GM12878 (cell line): ENCODE data around the gene KBTBD13. TPM values are rescaled to one million over a fixed set of nuclear protein-coding genes. Genes with fewer than 3 reads are reported as not detected.

Experiments used
- ATAC-seq: fragments of 200-7000 bp; cut with Tn5 transposase; 3 replicates; pipeline ENCODE4 v1.9.1; 2020; ENCODE audit warnings: mild to moderate bottlenecking, moderate library complexity
- BruUV-seq: library from RNA; stranded (reverse); fragments of 400-500 nt; replicated peaks from 2 replicates; lab custom pipeline; 2021; lab: Mats Ljungman, UMichigan
- CTCF ChIA-PET: fragments of 300-600 bp; sonication (Branson Sonifier 250); formaldehyde crosslinking; extraction: SDS; loops from one replicate; lab custom pipeline; 2021; ENCODE audit warnings: inconsistent platforms; lab: Yijun Ruan, JAX
- POLR2A ChIA-PET: fragments of 350-600 bp; formaldehyde crosslinking; extraction: SDS; loops from one replicate; lab custom pipeline; 2021; ENCODE audit warnings: inconsistent platforms; lab: Charles Lee
- RAD21 ChIA-PET: fragments of 300-600 bp; sonication (Branson Sonifier 250); formaldehyde crosslinking; loops from one replicate; lab custom pipeline; 2023; ENCODE audit warnings: antibody characterized with exemption; ENCODE audit not compliant: unreplicated experiment; lab: Charles Lee
- SMC1A ChIA-PET: fragments of 300-600 bp; sonication (Branson Sonifier 250); formaldehyde crosslinking; loops from one replicate; lab custom pipeline; 2023; ENCODE audit not compliant: unreplicated experiment, uncharacterized antibody; lab: Charles Lee
- DNase-seq: peaks from one replicate; pipeline ENCODE4 v3.0.0-alpha.2; 2011; ENCODE audit warnings: low read depth, low spot score
- FAIRE-seq: peaks from 3 replicates; lab custom pipeline; 2011; peaks lifted over from hg19 to GRCh38; lab: Jason Lieb, UNC
- H2AFZ ChIP-seq: 2 replicates; pipeline ENCODE4 v1.6.0; 2011; ENCODE audit warnings: low read depth, low read length, control low read depth; ENCODE audit not compliant: control insufficient read depth
- H3K27ac ChIP-seq: 2 replicates; pipeline ENCODE4 v1.5.1; 2011; ENCODE audit warnings: control low read depth; ENCODE audit not compliant: control insufficient read depth, insufficient read depth
- H3K27me3 ChIP-seq, 2 experiments: replicated peaks in 1 of 2; 2 replicates each; pipeline versions ENCODE4 v1.6.0 to v1.6.1; 2011; ENCODE audit warnings: low read length in 1 of 2; ENCODE audit not compliant: control insufficient read depth in 2 of 2, insufficient read depth in 2 of 2
- H3K36me3 ChIP-seq, 2 experiments: 2 replicates each; pipeline ENCODE4 v1.5.1; 2011; ENCODE audit warnings: low read length in 1 of 2; ENCODE audit not compliant: control insufficient read depth in 2 of 2, insufficient read depth in 2 of 2
- H3K4me1 ChIP-seq: 2 replicates; pipeline ENCODE4 v1.6.1; 2011; ENCODE audit warnings: mild to moderate bottlenecking, low read length, moderate library complexity, mixed read lengths; ENCODE audit not compliant: control insufficient read depth, insufficient read depth
- H3K4me2 ChIP-seq: 2 replicates; pipeline ENCODE4 v1.6.0; 2011; ENCODE audit warnings: control low read depth; ENCODE audit not compliant: control insufficient read depth, insufficient read depth
- H3K4me3 ChIP-seq: fragments of 200-600 bp; sonication (generic); 2 replicates; pipeline ENCODE4 v1.5.1; 2016
- H3K79me2 ChIP-seq: 2 replicates; pipeline ENCODE4 v1.6.0; 2011; ENCODE audit warnings: low read length; ENCODE audit not compliant: control insufficient read depth, insufficient read depth
- H3K9ac ChIP-seq: 2 replicates; pipeline ENCODE4 v1.8.0; 2011; ENCODE audit warnings: low read length, control low read depth, mixed read lengths; ENCODE audit not compliant: control insufficient read depth, insufficient read depth
- H3K9me3 ChIP-seq: replicated peaks from 3 replicates; pipeline ENCODE4 v1.5.1; 2011; ENCODE audit warnings: mild to moderate bottlenecking, low read length; ENCODE audit not compliant: control insufficient read depth, insufficient read depth
- H4K20me1 ChIP-seq: 2 replicates; pipeline ENCODE4 v1.6.0; 2011; ENCODE audit not compliant: control insufficient read depth, insufficient read depth
- DPF2 ChIP-seq: fragments of 450-650 bp; IDR thresholded peaks from 2 replicates; pipeline ENCODE4 v1.6.1; 2017; ENCODE audit warnings: mild to moderate bottlenecking
- FOXK2 ChIP-seq: fragments of 450-650 bp; IDR thresholded peaks from 2 replicates; pipeline ENCODE4 v1.6.1; 2017; ENCODE audit warnings: mild to moderate bottlenecking, moderate library complexity
- JUND ChIP-seq: IDR thresholded peaks from 2 replicates; pipeline ENCODE4 v1.6.1; 2012; ENCODE audit warnings: low read depth, mild to moderate bottlenecking, low read length, improper control_type of control experiment, moderate library complexity
- RAD21 ChIP-seq: IDR thresholded peaks from 2 replicates; pipeline ENCODE4 v1.6.1; 2011; ENCODE audit warnings: mild to moderate bottlenecking, low read depth, low read length, moderate library complexity; ENCODE audit not compliant: insufficient read depth
- RUNX3 ChIP-seq: IDR thresholded peaks from 2 replicates; pipeline ENCODE4 v1.6.1; 2012; ENCODE audit warnings: low read length, inconsistent platforms
- SMC3 ChIP-seq: IDR thresholded peaks from 2 replicates; pipeline ENCODE4 v1.6.1; 2011; ENCODE audit warnings: low read length, improper control_type of control experiment, borderline replicate concordance
- YY1 ChIP-seq: IDR thresholded peaks from 2 replicates; pipeline ENCODE4 v1.6.1; 2011; ENCODE audit warnings: low read depth, mild to moderate bottlenecking, low read length
- WGBS: methylation state at CpG from one replicate; pipeline ENCODE4 v1.1.6; 2016; ENCODE audit warnings: low lambda C conversion rate; ENCODE audit not compliant: insufficient replicate concordance, insufficient coverage; ENCODE audit errors: missing lambda C conversion rate; 5-methylcytosine and 5-hydroxymethylcytosine counted together
- in situ Hi-C: fragments of 300-500 bp; cut with MboI; formaldehyde crosslinking; loops from 9 replicates; pipeline ENCODE4 v1.14.3; 2018; ENCODE audit warnings: mixed read lengths
- intact Hi-C: fragments of 100-400 bp; cut with micrococcal nuclease; formaldehyde crosslinking; loops from one replicate; pipeline ENCODE4 v1.14.2; 2022; ENCODE audit not compliant: unreplicated experiment
- polyA plus RNA-seq, 11 experiments: library from polyadenylated mRNA; depleted of rRNA in 4 of 11; unstranded in 6 of 11; stranded (reverse) in 5 of 11; fragments of >200 nt; fragmentation: Nextera tagmentation in 4 of 11; fragmentation: Illumina TruSeq in 1 of 11; extraction: Ambion mirVana in 4 of 11; extraction: Trizol in 1 of 11; gene quantifications; 1 replicate in 1 of 11; 2 replicates in 10 of 11; pipeline versions ENCODE4 v1.2.1 to v1.2.3, GENCODE V29; 2011 to 2016; ENCODE audit warnings: inconsistent platforms in 2 of 11, missing spikeins in 2 of 11, low read depth in 1 of 11
- total RNA-seq, 4 experiments: library from RNA; depleted of rRNA in 3 of 4; stranded (reverse); fragments of >200 nt in 3 of 4; fragmentation: Illumina TruSeq in 1 of 4; extraction: Trizol in 1 of 4; gene quantifications; 2 replicates each; pipeline versions ENCODE4 v1.2.1 to v1.2.3, GENCODE V29; 2013 to 2021
- TF ChIP-seq, protein P1 (sequence below), 3 experiments: IDR thresholded peaks in 2 of 3; conservative IDR thresholded peaks in 1 of 3; 2 replicates each; pipeline ENCODE4 v1.5.1; 2011; ENCODE audit warnings: low read depth in 3 of 3, low read length in 3 of 3, mild to moderate bottlenecking in 3 of 3, control low read depth in 2 of 3, moderate library complexity in 2 of 3, inconsistent platforms in 1 of 3, mixed read lengths in 1 of 3; ENCODE audit not compliant: control insufficient read depth in 2 of 3, insufficient read depth in 1 of 3; ENCODE audit errors: extremely low read depth in 1 of 3
- TF ChIP-seq, protein P2 (sequence below): fragments of 450-650 bp; conservative IDR thresholded peaks from 2 replicates; pipeline ENCODE4 v1.6.1; 2017; ENCODE audit warnings: mild to moderate bottlenecking, moderate library complexity

KBTBD13 gene
- total and polyA plus RNA-seq, 10 of the 15 experiments (the other 5 are each of a cell fraction or from before 2014, with no cell fraction given): 0.06 TPM; not detected in 9

DNA sequence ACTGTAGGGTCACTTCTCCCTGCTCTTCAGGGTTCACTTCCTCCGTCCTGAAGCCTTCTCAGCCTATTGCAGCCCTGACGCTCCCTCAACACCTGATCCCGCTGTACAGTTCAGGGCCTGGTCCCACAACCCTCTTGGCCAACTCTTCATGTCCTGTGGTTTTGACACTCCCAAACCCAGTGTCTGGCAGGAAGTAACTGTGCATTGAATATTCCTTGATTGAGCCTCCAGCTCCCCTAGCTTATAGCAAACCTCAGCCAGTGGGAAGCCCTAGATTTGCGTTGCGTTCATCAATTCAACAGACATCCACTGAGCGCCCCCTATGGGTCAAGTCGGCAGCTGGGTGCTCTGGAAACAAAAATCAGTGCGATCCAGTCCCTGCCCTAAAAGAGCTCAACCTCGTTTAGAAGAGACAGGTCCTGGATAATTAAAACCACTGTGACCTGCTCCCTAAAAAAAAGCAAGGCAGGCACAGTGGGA, 24.9 kb downstream of the KBTBD13 start:
- CTCF ChIA-PET: interaction anchor here (0.7 to 2.1 kb wide), 15 partner anchors 13 to 369 kb away, joined by 3 to 18 read pairs (median 4); partner anchors contain the start of gene UBAP1L
- BruUV-seq: no TSS peak
- DNase-seq: no peak
- peaks cover 3 to 11% of the 10 kb centered on the region in 2 experiments; a peak in 3 of 4 replicates for H3K36me3 ChIP-seq
- peak; percentile 75 for FAIRE-seq
- no peaks in the 10 kb centered on the region for H3K9me3 ChIP-seq
- H4K20me1 ChIP-seq: no peaks in the 10 kb centered on the region
- in situ Hi-C loops (no loop called here), intact Hi-C loops (no loop called here)
- H2AFZ ChIP-seq: no peak overlapping the region
- H3K4me2 ChIP-seq: no peak overlapping the region
- no peaks in the 10 kb centered on the region for H3K79me2 ChIP-seq
- H3K27ac ChIP-seq: no peak overlapping the region
- peak; percentile 64 for ATAC-seq
- TF ChIP-seq, protein P1, sequence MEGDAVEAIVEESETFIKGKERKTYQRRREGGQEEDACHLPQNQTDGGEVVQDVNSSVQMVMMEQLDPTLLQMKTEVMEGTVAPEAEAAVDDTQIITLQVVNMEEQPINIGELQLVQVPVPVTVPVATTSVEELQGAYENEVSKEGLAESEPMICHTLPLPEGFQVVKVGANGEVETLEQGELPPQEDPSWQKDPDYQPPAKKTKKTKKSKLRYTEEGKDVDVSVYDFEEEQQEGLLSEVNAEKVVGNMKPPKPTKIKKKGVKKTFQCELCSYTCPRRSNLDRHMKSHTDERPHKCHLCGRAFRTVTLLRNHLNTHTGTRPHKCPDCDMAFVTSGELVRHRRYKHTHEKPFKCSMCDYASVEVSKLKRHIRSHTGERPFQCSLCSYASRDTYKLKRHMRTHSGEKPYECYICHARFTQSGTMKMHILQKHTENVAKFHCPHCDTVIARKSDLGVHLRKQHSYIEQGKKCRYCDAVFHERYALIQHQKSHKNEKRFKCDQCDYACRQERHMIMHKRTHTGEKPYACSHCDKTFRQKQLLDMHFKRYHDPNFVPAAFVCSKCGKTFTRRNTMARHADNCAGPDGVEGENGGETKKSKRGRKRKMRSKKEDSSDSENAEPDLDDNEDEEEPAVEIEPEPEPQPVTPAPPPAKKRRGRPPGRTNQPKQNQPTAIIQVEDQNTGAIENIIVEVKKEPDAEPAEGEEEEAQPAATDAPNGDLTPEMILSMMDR (IDR thresholded peaks at IDR 0.05 in 2 of 3, conservative IDR thresholded peaks at IDR 0.05 in 1 of 3; ENCODE audit: control insufficient read depth in 2 of 3, extremely low read depth in 1 of 3, insufficient read depth in 1 of 3, low read depth in 3 of 3, low read length in 3 of 3): peak; percentile 55 to 76 (median 72)
- TF ChIP-seq SMC3: peak; percentile 43; the same call in 1 of the 2 replicates
- no peak for TF ChIP-seq DPF2
- TF ChIP-seq RAD21: peak; percentile 65
- TF ChIP-seq JUND: no peak
- TF ChIP-seq YY1: peak; percentile 36; the same call in 1 of the 2 replicates
- TF ChIP-seq RUNX3: 0 out of 2 replicates have a peak, but pooled peaks have one; percentile 16
- TF ChIP-seq FOXK2: no peak
- TF ChIP-seq, protein P2, sequence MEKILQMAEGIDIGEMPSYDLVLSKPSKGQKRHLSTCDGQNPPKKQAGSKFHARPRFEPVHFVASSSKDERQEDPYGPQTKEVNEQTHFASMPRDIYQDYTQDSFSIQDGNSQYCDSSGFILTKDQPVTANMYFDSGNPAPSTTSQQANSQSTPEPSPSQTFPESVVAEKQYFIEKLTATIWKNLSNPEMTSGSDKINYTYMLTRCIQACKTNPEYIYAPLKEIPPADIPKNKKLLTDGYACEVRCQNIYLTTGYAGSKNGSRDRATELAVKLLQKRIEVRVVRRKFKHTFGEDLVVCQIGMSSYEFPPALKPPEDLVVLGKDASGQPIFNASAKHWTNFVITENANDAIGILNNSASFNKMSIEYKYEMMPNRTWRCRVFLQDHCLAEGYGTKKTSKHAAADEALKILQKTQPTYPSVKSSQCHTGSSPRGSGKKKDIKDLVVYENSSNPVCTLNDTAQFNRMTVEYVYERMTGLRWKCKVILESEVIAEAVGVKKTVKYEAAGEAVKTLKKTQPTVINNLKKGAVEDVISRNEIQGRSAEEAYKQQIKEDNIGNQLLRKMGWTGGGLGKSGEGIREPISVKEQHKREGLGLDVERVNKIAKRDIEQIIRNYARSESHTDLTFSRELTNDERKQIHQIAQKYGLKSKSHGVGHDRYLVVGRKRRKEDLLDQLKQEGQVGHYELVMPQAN: no peak
- H3K9ac ChIP-seq: no peak overlapping the region
- H3K27me3 ChIP-seq: no peaks in the 10 kb centered on the region
- no peaks in the 10 kb centered on the region for H3K4me1 ChIP-seq
- POLR2A ChIA-PET: no interaction called here
- SMC1A ChIA-PET: interaction anchor here (0.7 to 1.4 kb wide), 8 partner anchors 14 to 371 kb away, joined by 3 to 9 read pairs (median 3); no protein-coding TSS in a partner anchor
- H3K4me3 ChIP-seq: no peak overlapping the region
- RAD21 ChIA-PET: interaction anchor here (0.7 to 1.4 kb wide), 6 partner anchors 37 to 369 kb away, joined by 3 to 9 read pairs (median 4); partner anchors contain the start of gene SPG21
- WGBS: 50% methylated on average over 9 of the region's 9 CpGs
